Endothelial cell (in vitro differentiated cells): Measurements from ENCODE around the gene PTPRE. TPM values are rescaled to one million over a fixed set of nuclear protein-coding genes. Genes with fewer than 3 reads are reported as not detected.

Experiments used
- DNase-seq: peaks from one replicate; pipeline ENCODE4 v3.0.0; 2021; ENCODE audit warnings: low spot score
- H3K27ac Mint-ChIP-seq: one replicate; pipeline ENCODE4 v1.8.0; 2021; ENCODE audit warnings: mixed read lengths, inconsistent platforms; ENCODE audit not compliant: unreplicated experiment
- H3K27me3 Mint-ChIP-seq: one replicate; pipeline ENCODE4 v1.8.0; 2021; ENCODE audit warnings: mild to moderate bottlenecking, moderate library complexity, mixed read lengths, inconsistent platforms; ENCODE audit not compliant: unreplicated experiment
- H3K36me3 Mint-ChIP-seq: one replicate; pipeline ENCODE4 v1.8.0; 2021; ENCODE audit warnings: mild to moderate bottlenecking, low read depth, mixed read lengths, inconsistent platforms; ENCODE audit not compliant: unreplicated experiment
- H3K4me1 Mint-ChIP-seq: one replicate; pipeline ENCODE4 v1.8.0; 2021; ENCODE audit warnings: mild to moderate bottlenecking, mixed read lengths, inconsistent platforms; ENCODE audit not compliant: unreplicated experiment
- H3K4me3 Mint-ChIP-seq: one replicate; pipeline ENCODE4 v1.8.0; 2021; ENCODE audit warnings: mild to moderate bottlenecking, mixed read lengths, inconsistent platforms; ENCODE audit not compliant: unreplicated experiment
- H3K9me3 Mint-ChIP-seq: one replicate; pipeline ENCODE4 v1.8.0; 2021; ENCODE audit warnings: mixed read lengths, inconsistent platforms; ENCODE audit not compliant: unreplicated experiment
- total RNA-seq: library from RNA; stranded (reverse); fragmentation: NEBNext Ultra II Directional; extraction: Animal tissue kit (Norgen Biotek cat#: 25700); gene quantifications from one replicate; pipeline ENCODE4 v1.2.1, GENCODE V29; 2021; ENCODE audit not compliant: unreplicated experiment
- TF ChIP-seq, protein P1 (sequence below): fragments of 200-600 bp; sonication (generic); IDR thresholded peaks from one replicate; pipeline ENCODE4 v1.5.0; 2021; ENCODE audit warnings: antibody characterized with exemption; ENCODE audit not compliant: unreplicated experiment

The PTPRE gene
- total RNA-seq, 1 donor from 2014 or later, result 117 TPM

DNA sequence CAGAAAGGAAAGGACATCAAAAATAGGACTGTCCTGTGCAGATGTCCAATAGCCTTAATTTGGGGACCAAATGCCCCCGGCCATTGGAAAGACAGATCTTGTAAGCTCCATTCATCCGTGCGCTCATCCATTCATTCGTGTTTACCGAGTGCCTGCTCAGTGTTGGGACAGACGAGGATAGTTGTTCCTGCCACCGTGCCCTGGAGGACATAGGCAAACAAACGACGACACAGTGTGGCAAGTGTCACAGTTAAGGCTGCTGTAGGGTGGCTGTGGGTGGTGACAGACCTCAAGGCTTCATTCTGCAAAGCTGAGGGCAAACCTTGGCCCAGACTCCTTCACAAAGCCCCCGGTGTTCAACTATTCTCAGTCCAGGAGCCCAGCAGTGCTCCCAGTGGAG, 191.7 kb downstream of the PTPRE start:
- peaks cover 4% of the 10 kb centered on the region for H3K36me3 Mint-ChIP-seq
- H3K27me3 Mint-ChIP-seq, result peaks cover 3% of the 10 kb centered on the region
- H3K9me3 Mint-ChIP-seq, result no peaks in the 10 kb centered on the region
- H3K27ac Mint-ChIP-seq, result no peak overlapping the region
- peaks cover 23% of the 10 kb centered on the region for H3K4me1 Mint-ChIP-seq
- no peak for DNase-seq
- H3K4me3 Mint-ChIP-seq, result no peak overlapping the region
- TF ChIP-seq, protein P1, sequence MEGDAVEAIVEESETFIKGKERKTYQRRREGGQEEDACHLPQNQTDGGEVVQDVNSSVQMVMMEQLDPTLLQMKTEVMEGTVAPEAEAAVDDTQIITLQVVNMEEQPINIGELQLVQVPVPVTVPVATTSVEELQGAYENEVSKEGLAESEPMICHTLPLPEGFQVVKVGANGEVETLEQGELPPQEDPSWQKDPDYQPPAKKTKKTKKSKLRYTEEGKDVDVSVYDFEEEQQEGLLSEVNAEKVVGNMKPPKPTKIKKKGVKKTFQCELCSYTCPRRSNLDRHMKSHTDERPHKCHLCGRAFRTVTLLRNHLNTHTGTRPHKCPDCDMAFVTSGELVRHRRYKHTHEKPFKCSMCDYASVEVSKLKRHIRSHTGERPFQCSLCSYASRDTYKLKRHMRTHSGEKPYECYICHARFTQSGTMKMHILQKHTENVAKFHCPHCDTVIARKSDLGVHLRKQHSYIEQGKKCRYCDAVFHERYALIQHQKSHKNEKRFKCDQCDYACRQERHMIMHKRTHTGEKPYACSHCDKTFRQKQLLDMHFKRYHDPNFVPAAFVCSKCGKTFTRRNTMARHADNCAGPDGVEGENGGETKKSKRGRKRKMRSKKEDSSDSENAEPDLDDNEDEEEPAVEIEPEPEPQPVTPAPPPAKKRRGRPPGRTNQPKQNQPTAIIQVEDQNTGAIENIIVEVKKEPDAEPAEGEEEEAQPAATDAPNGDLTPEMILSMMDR, result no peak

DNA sequence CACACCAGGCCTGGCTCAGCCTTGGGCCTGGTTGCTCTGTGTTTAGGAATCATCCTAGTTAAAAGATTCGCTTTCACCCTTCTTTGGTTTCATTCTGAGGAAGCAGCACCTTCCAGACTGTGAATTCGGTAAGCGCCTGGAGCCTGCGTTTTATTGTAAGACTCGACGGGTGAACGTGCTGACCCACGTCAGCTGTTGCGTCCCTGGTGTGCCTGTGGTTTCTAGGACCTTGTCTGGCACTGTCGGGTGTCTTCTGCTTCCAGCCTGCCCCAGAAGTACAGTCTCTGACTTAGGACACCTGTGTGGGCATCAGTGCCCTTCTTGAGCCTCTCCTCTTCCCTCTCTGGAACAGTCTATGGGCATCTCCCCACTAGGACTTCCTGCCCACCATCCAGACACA, 193.0 kb downstream of the PTPRE start:
- Mint-ChIP-seq H3K4me3 (no peak overlapping the region), H3K36me3 (peaks cover 16% of the 10 kb centered on the region), H3K4me1 (peaks cover 23% of the 10 kb centered on the region), H3K27me3 (peaks cover 3% of the 10 kb centered on the region), H3K27ac (no peak overlapping the region), H3K9me3 (no peaks in the 10 kb centered on the region)
- no peak for DNase-seq
- TF ChIP-seq, protein P1, result no peak

- DNase-seq, result no peak
- H3K27ac Mint-ChIP-seq, result no peak overlapping the region
- H3K27me3 Mint-ChIP-seq, result peaks cover under 1% of the 10 kb centered on the region
- no peak overlapping the region for H3K4me3 Mint-ChIP-seq
- TF ChIP-seq, protein P1, result no peak
- H3K4me1 Mint-ChIP-seq, result peaks cover 19% of the 10 kb centered on the region
- peaks cover 16% of the 10 kb centered on the region for H3K36me3 Mint-ChIP-seq
- H3K9me3 Mint-ChIP-seq, result no peaks in the 10 kb centered on the region
These were observed 195.0 kb downstream of the PTPRE start for GRCh38 chr10:128101901-128102300.

GRCh38 chr10:128102480-128103228, 195.8 kb downstream of the PTPRE start:
- H3K4me1 Mint-ChIP-seq, result peaks cover 19% of the 10 kb centered on the region
- DNase-seq, result no peak
- TF ChIP-seq, protein P1, result no peak
- H3K27ac Mint-ChIP-seq, result no peak overlapping the region
- H3K27me3 Mint-ChIP-seq, result no peaks in the 10 kb centered on the region
- no peak overlapping the region for H3K4me3 Mint-ChIP-seq
- no peaks in the 10 kb centered on the region for H3K9me3 Mint-ChIP-seq
- peaks cover 16% of the 10 kb centered on the region for H3K36me3 Mint-ChIP-seq

- H3K9me3 Mint-ChIP-seq, result no peaks in the 10 kb centered on the region
- TF ChIP-seq, protein P1, result no peak
- H3K4me1 Mint-ChIP-seq, result peaks cover 19% of the 10 kb centered on the region
- H3K27me3 Mint-ChIP-seq, result no peaks in the 10 kb centered on the region
- peaks cover 16% of the 10 kb centered on the region for H3K36me3 Mint-ChIP-seq
- H3K4me3 Mint-ChIP-seq, result no peak overlapping the region
- no peak overlapping the region for H3K27ac Mint-ChIP-seq
- DNase-seq, result no peak
These were observed 196.4 kb downstream of the PTPRE start for GRCh38 chr10:128103229-128103714.
